GM12801 (cell line): ENCODE measurements around the gene PTGS2.

Experiments
- CTCF ChIP-seq: IDR thresholded peaks from one replicate; pipeline ENCODE4 v1.5.1; 2011; ENCODE audit warnings: control low read depth; ENCODE audit not compliant: insufficient read length; ENCODE audit errors: extremely low read depth

Gene PTGS2

DNA sequence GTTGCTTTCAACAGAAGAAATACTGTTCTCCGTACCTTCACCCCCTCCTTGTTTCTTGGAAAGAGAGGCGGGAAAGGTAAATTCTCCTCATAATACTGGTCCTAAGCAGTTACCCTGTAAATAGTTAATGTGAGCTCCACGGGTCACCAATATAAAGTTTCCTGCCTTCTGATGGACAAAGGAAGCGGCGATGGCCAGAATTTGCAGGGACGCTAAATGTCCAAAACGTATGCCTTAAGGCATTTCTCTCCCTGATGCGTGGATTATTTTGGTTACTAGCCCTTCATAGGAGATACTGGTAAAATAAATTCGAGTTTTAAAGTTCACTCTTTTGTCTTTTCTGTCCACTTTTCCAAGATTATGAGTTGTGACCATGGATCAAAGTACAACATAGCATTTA lies 898 bp upstream of the PTGS2 start:
- TF ChIP-seq CTCF: no peak

GRCh38 chr1:186679924-186680244 lies 339 bp downstream of the PTGS2 start:
- no peak for TF ChIP-seq CTCF

- no peak for TF ChIP-seq CTCF
Observed at GRCh38 chr1:186678155-186678554, 2.1 kb downstream of the PTGS2 start.

DNA sequence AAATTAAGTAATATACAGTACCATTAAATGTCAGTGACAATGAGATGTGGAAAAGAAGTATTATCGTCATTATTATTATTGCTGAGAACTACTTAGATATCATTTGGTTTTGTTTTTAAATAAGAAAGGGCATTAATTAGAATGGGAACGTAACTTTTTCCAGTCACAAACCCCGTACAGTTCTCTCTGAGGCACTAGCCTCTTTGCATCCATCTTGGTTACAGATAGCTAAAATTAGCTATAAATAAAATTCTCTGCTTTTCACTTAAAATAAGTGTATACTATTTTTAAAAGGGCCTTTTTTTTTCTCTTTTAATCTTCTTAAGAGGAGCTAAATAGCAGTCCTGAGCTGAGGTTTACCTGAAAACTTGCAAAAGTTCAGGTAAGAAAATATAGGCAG lies 7.6 kb downstream of the PTGS2 start:
- no peak for TF ChIP-seq CTCF

DNA sequence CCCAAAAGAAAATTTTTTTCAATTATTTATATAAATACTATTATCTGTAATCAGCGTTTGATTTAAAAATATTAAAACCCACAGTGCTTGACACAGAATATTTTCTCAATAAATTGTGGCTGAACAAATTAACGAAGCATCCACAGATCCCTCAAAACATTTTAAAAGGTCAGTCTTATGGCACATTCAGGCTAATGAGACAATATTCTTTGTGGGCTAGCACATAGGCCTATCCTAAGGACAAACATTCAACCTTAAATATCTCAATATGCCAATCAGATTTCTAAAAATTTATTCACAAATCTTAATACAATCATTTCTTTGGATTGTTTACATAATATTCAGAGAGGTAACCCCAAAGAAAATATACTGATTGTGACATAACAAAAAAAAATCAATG lies 8.1 kb downstream of the PTGS2 start:
- TF ChIP-seq CTCF: no peak

DNA sequence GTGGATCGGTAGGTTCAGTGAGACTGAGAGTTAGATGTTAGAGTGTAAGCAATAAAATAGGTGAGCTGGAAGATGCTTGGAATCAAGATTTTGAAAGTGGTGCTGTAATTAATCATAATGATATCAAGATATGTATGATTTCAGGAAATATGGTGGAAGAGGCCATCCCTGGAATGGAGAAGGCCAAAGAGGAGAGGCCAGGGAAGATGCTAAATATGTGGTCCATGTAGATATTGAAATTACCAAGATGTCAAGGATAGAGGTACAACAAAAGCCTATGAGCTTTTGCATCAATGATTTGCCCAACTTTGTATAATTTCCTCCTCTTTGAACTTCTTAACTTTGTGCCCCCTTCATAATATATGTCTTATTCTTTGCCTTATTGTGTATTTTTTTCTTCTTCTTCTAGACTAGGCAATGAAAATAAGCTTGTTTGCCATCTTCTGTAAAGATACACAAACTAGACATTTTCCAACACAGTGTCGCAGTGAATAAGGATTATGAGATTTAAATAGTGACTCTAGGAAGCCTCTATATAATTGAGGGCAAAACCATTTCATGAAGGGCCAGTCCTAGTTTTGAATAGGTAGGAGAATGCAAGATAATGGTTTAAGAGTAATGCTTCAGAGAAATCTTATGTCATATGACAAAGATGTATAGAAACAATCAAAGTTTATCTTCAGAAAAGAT lies 8.9 kb downstream of the PTGS2 start:
- no peak for TF ChIP-seq CTCF

DNA sequence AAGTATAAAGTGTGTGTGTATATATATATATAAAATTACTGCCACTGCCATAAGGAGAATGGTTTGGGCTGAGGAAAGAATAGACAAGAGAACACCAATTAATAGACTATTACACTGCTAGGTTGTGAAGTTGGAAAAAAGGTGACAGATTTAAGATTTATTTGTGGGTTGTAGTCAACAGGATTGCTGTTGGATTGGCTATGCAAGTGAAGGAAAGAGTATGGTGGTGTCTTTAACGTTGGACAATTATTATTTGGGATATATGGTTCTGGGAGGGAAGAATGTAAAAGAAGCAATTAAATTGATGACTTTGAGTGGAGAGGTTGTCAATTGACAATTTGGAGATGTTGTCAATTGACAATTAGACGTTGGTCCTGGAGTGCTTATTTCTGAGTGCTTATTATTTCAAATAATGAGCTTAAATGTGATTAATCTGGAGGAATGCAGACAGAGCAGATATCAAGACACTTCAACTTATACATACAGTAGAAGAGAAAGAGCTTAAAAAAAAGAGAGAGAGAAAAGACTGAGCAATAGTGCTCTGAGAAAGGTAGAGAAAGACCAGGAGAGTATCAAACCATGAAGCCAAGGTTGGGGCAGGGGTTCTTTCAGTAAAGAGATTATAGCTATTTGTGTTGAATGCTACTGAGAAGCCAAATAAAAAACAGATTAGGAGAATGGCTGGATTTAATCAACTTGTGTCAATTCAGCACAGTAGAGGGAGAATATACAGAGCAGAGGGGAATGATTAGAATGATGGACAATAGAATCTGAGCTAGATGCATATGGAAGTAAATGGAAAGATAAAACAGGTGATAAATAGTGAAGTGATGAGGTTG lies 9.7 kb downstream of the PTGS2 start:
- TF ChIP-seq CTCF: no peak
